GM18505 (cell line): Measurements from ENCODE around the gene MOXD1.
A peak's percentile ranks its signal among the peaks of the same experiment; 100 is the strongest.
"Not testable (repeated sequence)": the region's sequence is repeated elsewhere in the genome, so short reads cannot be mapped to it uniquely, and the experiment has no call there.

ENCODE experiments used
- ATAC-seq: cut with Tn5 transposase; IDR thresholded peaks from one replicate; pipeline ENCODE4 v1.9.1; 2021; ENCODE audit not compliant: unreplicated experiment
- POLR2A ChIP-seq: IDR thresholded peaks from 4 replicates; pipeline ENCODE4 v1.6.1; 2011; ENCODE audit warnings: borderline replicate concordance; ENCODE audit not compliant: insufficient read depth, insufficient read length; ENCODE audit errors: extremely low read depth

MOXD1 gene

DNA sequence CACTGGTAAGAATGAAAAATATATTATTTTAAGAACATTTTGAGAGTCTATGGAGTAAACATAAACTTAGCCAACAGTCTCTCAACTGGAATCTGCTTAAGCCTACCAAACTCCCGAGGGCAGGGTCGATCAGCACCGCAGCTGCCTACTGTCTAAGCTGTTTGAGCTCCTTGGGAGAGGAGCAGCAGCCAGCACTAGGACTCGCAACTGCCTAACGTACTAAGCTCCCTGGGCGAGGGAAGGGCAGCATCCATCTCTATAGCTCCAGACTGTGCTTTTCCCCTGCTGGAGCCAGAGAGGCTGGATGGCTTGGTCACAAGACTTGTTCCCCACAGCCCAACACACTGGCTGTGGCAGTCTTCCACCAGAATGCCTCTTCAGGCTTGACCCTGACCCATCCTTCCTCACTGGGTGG is 96.4 kb downstream of the MOXD1 start:
- ATAC-seq: no peak
- TF ChIP-seq POLR2A: no peak

DNA sequence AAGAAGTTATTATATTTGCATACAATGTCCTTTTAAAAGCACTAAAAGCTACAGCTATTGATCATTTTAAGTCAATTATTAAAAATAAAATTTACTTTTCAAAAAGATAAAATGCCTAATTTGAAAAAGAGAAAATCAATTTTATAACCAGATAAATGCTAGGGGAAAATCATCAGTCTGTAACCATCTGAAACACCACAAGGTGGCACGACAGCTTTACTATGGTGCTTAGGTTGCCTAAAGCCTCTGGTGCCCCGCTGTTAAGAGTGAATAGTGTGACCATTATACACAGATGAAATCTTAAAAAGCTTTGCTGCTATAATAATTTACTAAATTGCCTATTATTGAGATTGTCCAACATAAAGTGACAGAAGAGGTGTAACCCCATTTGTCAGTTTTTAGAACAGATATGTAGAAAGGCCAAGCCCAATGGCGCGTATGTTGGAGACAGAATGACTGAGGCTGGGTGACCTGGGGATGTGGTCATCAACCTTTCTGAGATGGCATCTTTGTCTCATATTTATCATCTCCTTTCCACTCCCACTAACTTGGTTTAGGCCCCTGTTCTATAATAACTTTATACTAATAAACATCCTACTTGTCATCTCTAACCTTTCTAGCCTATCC is 100.8 kb downstream of the MOXD1 start:
- peak; percentile 66 for ATAC-seq
- no peak for TF ChIP-seq POLR2A

DNA sequence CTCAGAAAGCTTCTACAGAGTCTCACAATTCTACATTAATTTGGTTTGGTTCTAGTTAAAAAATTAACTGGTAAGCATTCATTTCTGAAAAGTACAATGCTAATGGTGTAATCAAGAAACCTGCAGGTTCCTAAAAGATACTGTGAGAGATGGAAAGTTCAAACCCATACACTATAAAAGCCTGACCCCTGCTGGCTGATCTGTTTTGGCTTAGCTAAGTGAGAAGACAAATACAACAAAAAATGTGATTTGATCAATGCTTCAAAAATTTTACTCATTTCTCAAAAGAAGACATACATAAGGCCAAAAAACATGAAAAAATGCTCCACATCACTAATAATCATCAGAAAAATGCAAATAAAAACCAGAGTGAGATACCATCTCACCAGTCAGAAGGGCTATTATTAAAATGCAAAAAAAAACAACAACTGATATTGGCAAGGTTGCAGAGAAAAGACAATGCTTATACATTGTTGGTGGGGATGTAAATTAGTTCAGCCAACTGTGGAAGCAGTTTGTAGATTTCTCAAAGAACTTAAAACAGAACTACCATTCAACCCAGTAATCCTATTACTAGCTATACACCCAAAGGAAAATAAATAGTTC is 102.8 kb downstream of the MOXD1 start:
- peak; percentile 70 for ATAC-seq
- no peak for TF ChIP-seq POLR2A

DNA sequence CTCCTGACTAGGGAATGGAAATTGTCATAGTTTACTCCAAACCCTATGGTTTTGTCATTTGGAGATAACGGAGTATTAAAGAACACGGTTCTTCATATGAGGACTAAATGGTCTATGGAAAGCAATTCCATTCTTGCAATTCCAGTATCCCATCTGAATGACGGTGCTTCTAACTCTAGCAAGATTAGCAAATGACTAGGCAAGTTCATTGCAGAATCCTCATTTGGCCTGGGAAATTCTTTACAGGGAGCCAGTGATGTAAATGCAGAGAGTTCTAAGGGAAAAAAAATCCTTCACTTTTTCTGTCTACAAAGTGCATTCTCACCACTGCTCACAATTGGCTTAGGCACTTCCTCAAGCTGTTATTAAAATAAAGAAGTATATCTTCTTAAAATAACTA is 111.5 kb downstream of the MOXD1 start:
- no peak for ATAC-seq
- no peak for TF ChIP-seq POLR2A

DNA sequence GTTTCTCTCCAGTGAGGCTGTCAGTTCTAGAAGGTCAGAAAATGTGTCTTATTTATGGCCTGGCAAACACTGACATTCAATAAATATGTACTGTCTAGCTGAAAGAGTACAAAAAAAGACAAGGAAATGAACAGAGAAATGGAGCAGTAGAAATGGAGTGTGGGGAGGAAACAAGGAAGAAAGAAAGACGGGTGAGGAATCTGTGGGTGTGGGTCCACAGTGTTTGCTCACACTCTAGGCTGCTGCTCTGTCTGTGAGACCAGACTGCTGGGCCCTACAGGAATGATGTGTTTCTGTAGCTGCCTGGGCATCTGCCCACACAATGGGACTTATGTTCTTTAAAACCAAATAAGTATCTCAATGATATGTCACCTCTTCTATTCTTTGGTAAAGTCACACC is 114.2 kb downstream of the MOXD1 start:
- no peak for ATAC-seq
- TF ChIP-seq POLR2A: no peak

DNA sequence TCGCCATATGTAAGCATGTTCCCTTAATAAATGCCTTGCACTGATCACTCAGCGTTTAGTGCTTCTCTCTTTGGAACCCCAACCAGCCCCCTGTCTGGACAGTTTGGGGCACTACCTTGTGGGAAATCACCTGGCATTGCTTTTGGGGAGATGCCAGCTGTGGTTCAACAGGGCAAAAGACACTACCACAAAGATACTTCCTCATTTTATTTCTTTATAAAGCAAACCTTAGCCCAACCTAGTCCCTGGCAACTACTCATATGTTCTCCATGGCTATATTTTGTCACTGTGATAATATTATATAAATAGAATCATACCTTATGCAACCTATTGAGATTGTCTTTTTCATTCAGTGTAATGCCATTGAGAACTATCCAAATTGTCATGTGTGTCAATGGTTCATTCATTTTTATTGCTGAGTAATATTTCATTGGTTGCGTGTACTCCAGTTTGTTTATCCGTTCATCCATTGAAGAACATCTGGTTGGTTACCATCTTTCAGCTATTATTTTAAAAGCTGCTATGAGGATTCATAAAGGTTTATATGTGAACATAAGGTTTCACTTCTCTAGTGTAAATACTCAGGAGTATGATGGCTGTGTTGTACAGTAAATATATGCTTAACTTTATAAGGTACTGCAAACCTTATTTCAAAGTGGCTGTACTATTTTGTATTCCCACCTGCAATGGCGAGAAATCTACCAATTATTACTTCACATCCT is 114.8 kb downstream of the MOXD1 start:
- no peak for ATAC-seq
- no peak for TF ChIP-seq POLR2A

DNA sequence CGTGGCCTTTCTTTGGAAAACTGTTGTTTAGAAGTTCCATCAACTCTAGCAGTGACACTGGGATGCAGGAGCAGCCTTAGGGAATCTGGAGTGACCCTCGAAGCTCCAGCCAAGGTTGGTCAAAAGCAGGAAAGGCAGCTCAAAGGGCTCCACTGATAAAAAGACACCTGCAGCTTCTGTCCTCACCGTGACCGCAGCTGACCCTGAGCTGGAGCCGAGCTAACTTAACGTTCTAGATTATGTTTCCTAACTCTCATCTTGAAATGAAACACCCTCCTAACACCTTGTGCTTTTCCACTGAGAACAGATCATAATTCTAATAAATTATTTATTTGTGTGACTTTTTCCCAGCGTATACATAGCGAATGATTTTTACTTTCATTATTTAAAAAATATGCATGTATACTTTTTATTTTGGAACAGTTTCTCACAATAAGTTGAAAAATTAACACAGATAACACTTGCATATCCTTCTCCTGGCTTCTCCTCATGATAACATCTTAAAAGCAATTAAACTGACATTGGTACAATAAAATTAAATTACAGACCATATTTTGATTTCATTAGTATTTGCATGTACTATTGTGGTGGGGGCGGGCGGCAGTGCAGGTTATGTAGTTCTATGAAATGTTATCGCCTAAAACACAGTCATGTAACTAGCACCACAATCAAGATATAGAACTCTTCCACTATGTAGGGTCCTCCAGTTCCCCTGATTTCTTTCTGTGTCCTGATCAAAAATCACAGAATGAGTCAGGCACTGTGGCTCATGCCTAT is 116.1 kb downstream of the MOXD1 start:
- no peak for ATAC-seq
- TF ChIP-seq POLR2A: no peak

DNA sequence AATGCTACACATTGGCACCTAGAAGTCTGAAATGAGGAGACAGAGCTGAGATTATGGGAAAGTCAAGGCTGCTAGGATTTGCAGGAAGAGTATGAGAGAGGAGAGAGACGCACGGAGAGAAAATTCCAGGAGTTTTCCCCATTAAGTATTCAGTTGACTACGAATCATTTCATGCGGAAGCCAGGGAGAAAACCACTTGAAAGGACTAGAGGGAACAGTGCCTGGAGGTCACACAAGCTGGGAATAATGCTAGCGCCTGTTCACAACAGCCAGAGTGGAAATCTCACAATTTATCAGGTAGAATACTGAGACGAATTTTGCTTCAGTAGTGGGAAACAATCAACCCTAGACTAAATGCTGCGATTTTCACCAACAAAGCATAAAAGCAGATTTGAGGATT is 118.6 kb downstream of the MOXD1 start:
- ATAC-seq: no peak
- no peak for TF ChIP-seq POLR2A

DNA sequence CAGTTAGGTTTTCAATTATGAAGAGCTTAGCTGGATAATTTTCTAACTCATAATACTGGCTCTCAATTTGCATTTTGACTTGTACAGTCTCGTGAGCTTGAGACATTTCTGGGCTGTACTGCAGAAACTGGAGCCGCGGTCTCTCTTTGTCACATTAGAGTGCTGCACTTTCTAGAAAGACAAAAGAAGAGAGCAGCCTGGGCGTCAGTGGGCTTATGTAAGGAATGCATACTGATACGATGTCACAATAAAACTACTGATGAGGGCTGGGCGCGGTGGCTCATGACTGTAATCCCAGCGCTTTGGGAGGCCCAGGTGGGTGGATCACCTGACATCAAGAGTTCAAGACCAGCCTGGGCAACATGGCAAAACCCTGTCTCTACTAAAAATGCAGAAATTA is 120.8 kb downstream of the MOXD1 start:
- TF ChIP-seq POLR2A: no peak
- no peak for ATAC-seq

DNA sequence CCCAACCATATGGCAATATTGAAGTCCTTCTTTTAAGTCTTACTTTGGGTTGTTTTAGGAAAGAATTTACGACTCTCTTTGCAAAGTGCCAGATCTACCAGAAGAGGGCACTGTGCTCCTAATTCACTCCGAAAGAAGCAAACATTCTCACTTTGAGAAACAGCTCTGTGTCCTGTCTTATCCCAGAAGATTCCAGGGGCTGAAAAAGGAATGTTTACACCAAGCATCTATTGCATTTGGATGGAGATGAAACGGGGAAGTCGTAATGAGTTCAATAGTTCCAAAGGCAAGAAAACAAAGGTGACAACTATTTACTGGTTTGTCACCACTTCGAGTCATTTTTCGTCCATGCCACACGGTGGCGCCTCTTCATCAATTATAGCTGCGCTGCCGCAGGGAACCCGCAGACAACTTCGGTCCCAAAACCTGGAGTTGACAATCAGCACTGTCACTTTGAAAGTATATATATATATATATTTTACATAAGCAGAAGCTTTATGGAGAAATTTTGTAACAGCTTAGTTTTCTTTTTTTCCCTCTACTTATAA is 121.6 kb downstream of the MOXD1 start:
- ATAC-seq: peak; percentile 90
- TF ChIP-seq POLR2A: no peak

DNA sequence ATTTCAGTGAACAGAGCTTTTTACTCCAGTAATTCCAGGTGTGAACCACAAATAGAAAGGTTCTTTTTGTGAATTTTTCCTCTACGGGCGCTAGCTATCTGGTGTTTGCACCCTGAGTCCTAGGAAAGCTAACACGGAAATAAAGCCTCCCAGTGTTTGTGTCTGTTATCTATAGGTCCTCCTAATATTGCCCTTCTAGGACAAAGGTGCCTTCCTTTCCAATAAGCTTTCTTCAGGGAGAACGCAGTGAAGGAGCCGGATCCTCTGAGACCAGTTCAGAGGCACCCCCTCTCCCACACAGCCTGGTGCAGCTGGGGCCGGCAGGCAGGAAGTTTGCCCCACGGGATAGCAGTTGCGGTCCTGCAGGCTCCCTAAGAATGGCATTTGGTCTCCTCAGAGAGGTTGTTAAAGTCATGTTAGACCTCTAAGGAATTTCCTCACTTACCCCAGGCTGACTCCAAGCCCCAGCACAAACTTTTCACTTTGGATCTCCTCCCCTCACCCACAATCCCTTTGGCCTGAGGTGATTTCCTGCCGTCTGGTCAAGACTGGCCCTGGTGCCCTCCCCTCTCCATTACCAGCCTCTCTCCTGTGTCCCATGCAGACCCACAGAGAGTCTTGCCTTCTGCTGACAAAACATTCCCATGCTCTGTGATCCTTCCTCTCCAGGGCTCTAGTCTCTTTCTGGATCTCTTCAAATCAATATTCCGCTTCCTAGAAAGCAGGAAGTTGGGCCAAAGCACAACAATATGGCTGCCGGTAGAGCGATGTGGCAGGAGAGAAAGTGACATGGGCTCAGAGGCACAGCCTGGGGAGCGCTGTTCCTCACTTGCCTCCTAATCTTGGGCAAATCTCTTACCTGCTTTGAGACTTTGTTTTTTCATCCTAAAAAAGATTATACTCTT is 126.0 kb downstream of the MOXD1 start:
- no peak for TF ChIP-seq POLR2A
- ATAC-seq: no peak

DNA sequence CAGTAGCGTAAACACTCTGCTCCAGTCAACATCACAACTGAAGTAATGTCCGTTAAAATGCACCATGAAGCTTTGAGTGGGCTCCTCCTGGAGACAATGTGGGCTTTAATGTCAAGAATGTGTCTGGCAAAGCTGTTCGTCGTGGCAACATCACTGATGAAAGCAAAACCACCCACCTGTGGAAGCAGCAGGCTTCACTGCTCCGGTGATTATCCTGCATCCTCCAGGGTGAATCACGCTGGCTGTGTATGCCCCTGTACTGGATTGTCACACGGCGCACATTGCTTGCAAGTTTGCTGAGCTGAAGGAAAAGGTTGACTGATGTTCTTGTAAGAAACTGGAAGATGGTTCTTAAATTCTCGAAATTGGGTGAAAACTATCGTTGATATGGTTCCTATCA is 128.5 kb downstream of the MOXD1 start:
- TF ChIP-seq POLR2A: no peak
- ATAC-seq: no peak

DNA sequence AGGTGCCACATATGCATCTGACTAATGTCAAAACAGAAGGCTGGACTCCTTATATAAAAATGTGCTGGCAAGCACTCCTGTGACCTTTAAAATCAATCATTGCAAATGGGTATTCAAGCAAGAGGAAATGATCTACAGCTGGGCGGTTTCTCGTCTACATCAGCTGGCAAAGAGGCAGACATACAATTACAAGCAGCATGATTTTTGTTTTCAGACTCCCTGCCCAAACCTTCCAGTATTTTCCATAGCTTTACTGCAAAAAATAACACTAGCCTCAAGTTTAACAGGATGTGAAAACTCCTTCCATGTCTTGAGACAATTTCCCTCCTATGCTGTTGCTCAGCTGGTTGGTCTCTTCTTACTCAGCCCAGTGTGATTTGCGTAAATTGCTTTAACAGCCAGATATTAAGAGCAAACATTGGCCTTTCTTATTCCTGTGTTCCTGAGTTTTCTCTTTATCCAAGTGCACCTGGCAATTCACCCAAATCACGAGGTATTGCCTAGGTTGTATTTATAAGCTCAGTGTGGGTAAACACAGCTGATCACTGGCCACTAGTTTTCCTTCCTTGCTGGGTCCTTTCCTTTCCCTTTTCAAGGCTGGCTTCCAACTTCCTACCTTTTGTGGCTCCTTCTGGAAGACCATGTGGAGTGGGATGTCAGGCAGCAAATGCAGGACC is 130.4 kb downstream of the MOXD1 start:
- no peak for TF ChIP-seq POLR2A

DNA sequence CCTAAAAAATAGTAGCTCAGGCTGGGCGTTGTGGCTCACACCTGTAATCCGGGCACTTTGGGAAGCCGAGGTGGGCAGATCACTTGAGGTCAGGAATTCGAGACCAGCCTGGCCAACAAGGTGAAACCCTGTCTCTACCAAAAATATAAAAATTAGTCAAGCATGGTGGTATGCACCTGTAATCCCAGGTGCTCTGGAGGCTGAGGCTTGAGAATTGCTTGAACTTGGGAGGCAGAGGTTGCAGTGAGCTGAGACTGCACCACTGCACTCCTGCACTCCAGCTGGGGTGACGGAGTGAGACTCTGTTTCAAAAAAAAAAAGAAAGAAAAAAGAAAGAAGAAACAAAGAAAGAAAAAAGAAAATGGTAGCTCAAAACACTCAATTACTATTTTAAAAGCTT is 132.6 kb downstream of the MOXD1 start:
- ATAC-seq: not testable (repeated sequence)

More for the DNA sequence above, 130.4 kb downstream of the MOXD1 start:
- no peak for ATAC-seq
